ENCODE data around the gene COL5A1.

Gene COL5A1

GRCh38 chr9:134758949-134759607 is 117.5 kb downstream of the COL5A1 start:
- DNase-seq (no peak), ATAC-seq (ENCODE audit: insufficient read depth, low read depth) (no peak)
- no peak for TF ChIP-seq CTCF (IDR thresholded peaks at IDR 0.05; ENCODE audit: borderline replicate concordance, extremely low read depth, low read length, poor library complexity, severe bottlenecking)
- TF ChIP-seq EZH2 (IDR thresholded peaks at IDR 0.05; ENCODE audit: borderline replicate concordance, low read depth, low read length, severe bottlenecking): no peak
- no peaks in the 10 kb centered on the region for H3K27me3 ChIP-seq (ENCODE audit: insufficient read depth, low read length, poor library complexity)
- no peak overlapping the region for H2AFZ ChIP-seq (ENCODE audit: low read depth, low read length)
- H3K4me2 ChIP-seq (ENCODE audit: insufficient read depth, low read length): no peak overlapping the region
- H3K4me3 ChIP-seq (ENCODE audit: low read depth in 1 of 2, low read length in 2 of 2): no peak overlapping the region
- H3K27ac ChIP-seq (ENCODE audit: low read length): no peak overlapping the region
- no peaks in the 10 kb centered on the region for H3K79me2 ChIP-seq (ENCODE audit: insufficient read depth, low read length)
- no peak overlapping the region for H3K9ac ChIP-seq (ENCODE audit: low read depth, low read length)
- H3K4me1 ChIP-seq (ENCODE audit: insufficient read depth, low read length): no peaks in the 10 kb centered on the region
- H4K20me1 ChIP-seq (ENCODE audit: insufficient read depth, low read length): peaks cover 4% of the 10 kb centered on the region; the same call in 1 of the 2 replicates
- peaks cover 7% of the 10 kb centered on the region for H3K9me3 ChIP-seq (ENCODE audit: insufficient read depth, low read length, severe bottlenecking)
- no peaks in the 10 kb centered on the region for H3K36me3 ChIP-seq (ENCODE audit: insufficient read depth, low read length)

- H3K27ac ChIP-seq (ENCODE audit: low read length): no peak overlapping the region
- H3K79me2 ChIP-seq (ENCODE audit: insufficient read depth, low read length): no peaks in the 10 kb centered on the region
- H3K4me2 ChIP-seq (ENCODE audit: insufficient read depth, low read length): no peak overlapping the region
- no peak overlapping the region for H2AFZ ChIP-seq (ENCODE audit: low read depth, low read length)
- no peaks in the 10 kb centered on the region for H3K4me1 ChIP-seq (ENCODE audit: insufficient read depth, low read length)
- no peak overlapping the region for H3K4me3 ChIP-seq (ENCODE audit: low read depth in 1 of 2, low read length in 2 of 2)
- DNase-seq: no peak
- no peak for ATAC-seq (ENCODE audit: insufficient read depth, low read depth)
- no peaks in the 10 kb centered on the region for H3K27me3 ChIP-seq (ENCODE audit: insufficient read depth, low read length, poor library complexity)
- no peak overlapping the region for H3K9ac ChIP-seq (ENCODE audit: low read depth, low read length)
- TF ChIP-seq CTCF (IDR thresholded peaks at IDR 0.05; ENCODE audit: borderline replicate concordance, extremely low read depth, low read length, poor library complexity, severe bottlenecking) (no peak), EZH2 (IDR thresholded peaks at IDR 0.05; ENCODE audit: borderline replicate concordance, low read depth, low read length, severe bottlenecking) (no peak)
- peaks cover 4% of the 10 kb centered on the region; the same call in 1 of the 2 replicates for H4K20me1 ChIP-seq (ENCODE audit: insufficient read depth, low read length)
- H3K36me3 ChIP-seq (ENCODE audit: insufficient read depth, low read length): no peaks in the 10 kb centered on the region
- H3K9me3 ChIP-seq (ENCODE audit: insufficient read depth, low read length, severe bottlenecking): peaks cover 7% of the 10 kb centered on the region
These were observed 118.3 kb downstream of the COL5A1 start for GRCh38 chr9:134759913-134760312.

- no peak overlapping the region for H3K4me2 ChIP-seq (ENCODE audit: insufficient read depth, low read length)
- H3K27ac ChIP-seq (ENCODE audit: low read length): no peak overlapping the region
- H3K4me1 ChIP-seq (ENCODE audit: insufficient read depth, low read length): no peaks in the 10 kb centered on the region
- no peak overlapping the region for H3K9ac ChIP-seq (ENCODE audit: low read depth, low read length)
- DNase-seq (no peak), ATAC-seq (ENCODE audit: insufficient read depth, low read depth) (no peak)
- peaks cover 7% of the 10 kb centered on the region for H3K9me3 ChIP-seq (ENCODE audit: insufficient read depth, low read length, severe bottlenecking)
- no peaks in the 10 kb centered on the region for H3K36me3 ChIP-seq (ENCODE audit: insufficient read depth, low read length)
- H3K27me3 ChIP-seq (ENCODE audit: insufficient read depth, low read length, poor library complexity): no peaks in the 10 kb centered on the region
- no peak overlapping the region for H3K4me3 ChIP-seq (ENCODE audit: low read depth in 1 of 2, low read length in 2 of 2)
- no peak for TF ChIP-seq CTCF (IDR thresholded peaks at IDR 0.05; ENCODE audit: borderline replicate concordance, extremely low read depth, low read length, poor library complexity, severe bottlenecking)
- no peak overlapping the region for H2AFZ ChIP-seq (ENCODE audit: low read depth, low read length)
- no peaks in the 10 kb centered on the region for H3K79me2 ChIP-seq (ENCODE audit: insufficient read depth, low read length)
- peaks cover 4% of the 10 kb centered on the region; the same call in 1 of the 2 replicates for H4K20me1 ChIP-seq (ENCODE audit: insufficient read depth, low read length)
These were observed 119.3 kb downstream of the COL5A1 start for GRCh38 chr9:134760750-134761420.

Measured in DND-41 (cell line).